SU-DHL-6 (cell line): ENCODE data around the gene SLC22A17.

ENCODE experiments used
- CTCF ChIP-seq: fragments of 200-600 bp; sonication (generic); IDR thresholded peaks from one replicate; pipeline ENCODE4 v1.5.1; 2017; ENCODE audit warnings: antibody characterized with exemption, mild to moderate bottlenecking, low read length, moderate library complexity; ENCODE audit not compliant: insufficient read depth, poor library complexity, severe bottlenecking
- EZH2phosphoT487 ChIP-seq: fragments of 200-600 bp; sonication (generic), shearing (Covaris generic); conservative IDR thresholded peaks from 2 replicates; pipeline ENCODE4 v1.6.1; 2018; ENCODE audit warnings: mild to moderate bottlenecking, antibody characterized with exemption, low read length, moderate library complexity, mixed read lengths

- TF ChIP-seq CTCF (no peak), EZH2phosphoT487 (no peak)
Observed at GRCh38 chr14:23358042-23358441, 5.4 kb upstream of the SLC22A17 start.
